OCI-LY3 (cell line): ENCODE data around the gene NGFR.

Experiments
- H2AFZ ChIP-seq: fragments of 200-600, 300-600 bp; shearing (Covaris generic); 2 replicates; pipeline ENCODE4 v1.6.0; 2014; ENCODE audit warnings: antibody characterized with exemption, low read depth, low read length
- H3K27ac ChIP-seq: fragments of 200-600, 300-600 bp; sonication (generic); 2 replicates; pipeline ENCODE4 v1.5.1; 2014; ENCODE audit warnings: mild to moderate bottlenecking, low read length, moderate library complexity, mixed read lengths
- H3K27me3 ChIP-seq: fragments of 200-600, 300-600 bp; sonication (generic); 2 replicates; pipeline ENCODE4 v1.6.1; 2014; ENCODE audit warnings: low read depth, low read length, mixed read lengths
- H3K36me3 ChIP-seq: fragments of 200-600, 300-600 bp; sonication (generic); replicated peaks from 2 replicates; pipeline ENCODE3; 2014; ENCODE audit warnings: low read depth, low read length, mixed read lengths
- H3K4me1 ChIP-seq: fragments of 300-600, 200-600 bp; sonication (generic); 2 replicates; pipeline ENCODE4 v1.6.1; 2014; ENCODE audit warnings: low read length, mixed read lengths
- H3K4me2 ChIP-seq: fragments of 200-600, 300-600 bp; sonication (generic); 2 replicates; pipeline ENCODE4 v1.6.1; 2014; ENCODE audit warnings: low read length, mixed read lengths
- H3K4me3 ChIP-seq: fragments of 300-600, 200-600 bp; sonication (generic); 2 replicates; pipeline ENCODE4 v1.5.1; 2014; ENCODE audit warnings: antibody characterized with exemption, mild to moderate bottlenecking, low read length, moderate library complexity
- H3K79me2 ChIP-seq: fragments of 300-600, 200-600 bp; shearing (Covaris generic); 2 replicates; pipeline ENCODE4 v1.6.1; 2014; ENCODE audit warnings: mild to moderate bottlenecking, low read length, mixed read lengths
- H3K9ac ChIP-seq: fragments of 300-600, 200-600 bp; shearing (Covaris generic); 2 replicates; pipeline ENCODE4 v1.6.0; 2014; ENCODE audit warnings: mild to moderate bottlenecking, low read length, moderate library complexity
- H3K9me3 ChIP-seq: fragments of 200-600, 300-600 bp; shearing (Covaris generic); 2 replicates; pipeline ENCODE4 v1.6.1; 2014; ENCODE audit warnings: low read length, mixed read lengths; ENCODE audit not compliant: insufficient read depth
- H4K20me1 ChIP-seq: fragments of 200-600, 300-600 bp; sonication (generic); 2 replicates; pipeline ENCODE4 v1.6.1; 2016; ENCODE audit warnings: low read length, mixed read lengths; ENCODE audit not compliant: insufficient read depth
- CTCF ChIP-seq: fragments of 200-600, 300-600 bp; sonication (generic); IDR thresholded peaks from 2 replicates; pipeline ENCODE4 v1.5.1; 2014; ENCODE audit warnings: antibody characterized with exemption, low read length, low read depth
- EZH2phosphoT487 ChIP-seq: fragments of 200-600 bp; shearing (Covaris generic); IDR thresholded peaks from 2 replicates; pipeline ENCODE4 v1.6.1; 2018; ENCODE audit warnings: antibody characterized with exemption, mixed run types, low read depth

NGFR gene

GRCh38 chr17:49546546-49547535 lies 51.7 kb downstream of the NGFR start:
- Histone ChIP-seq H3K9me3 (no peaks in the 10 kb centered on the region; the same call in 1 of the 2 replicates), H3K4me1 (no peaks in the 10 kb centered on the region), H3K79me2 (no peaks in the 10 kb centered on the region)

GRCh38 chr17:49547566-49547965 lies 52.5 kb downstream of the NGFR start:
- Histone ChIP-seq H3K27ac (no peak overlapping the region), H3K4me3 (no peak overlapping the region), H3K4me2 (no peak overlapping the region), H3K9me3 (no peaks in the 10 kb centered on the region; the same call in 1 of the 2 replicates), H2AFZ (no peak overlapping the region), H4K20me1 (no peaks in the 10 kb centered on the region), H3K4me1 (no peaks in the 10 kb centered on the region), H3K79me2 (no peaks in the 10 kb centered on the region), H3K27me3 (no peaks in the 10 kb centered on the region), H3K9ac (no peak overlapping the region), H3K36me3 (no peaks in the 10 kb centered on the region)
- no peak for TF ChIP-seq EZH2phosphoT487
- TF ChIP-seq CTCF = no peak

More at GRCh38 chr17:49546546-49547535, 51.7 kb downstream of the NGFR start:
- Histone ChIP-seq H3K9ac (no peak overlapping the region), H3K27me3 (no peaks in the 10 kb centered on the region), H3K4me2 (no peak overlapping the region), H4K20me1 (no peaks in the 10 kb centered on the region), H3K4me3 (no peak overlapping the region), H3K36me3 (no peaks in the 10 kb centered on the region), H3K27ac (no peak overlapping the region), H2AFZ (no peak overlapping the region)
- TF ChIP-seq CTCF = no peak
- TF ChIP-seq EZH2phosphoT487 = no peak

GRCh38 chr17:49548051-49548505 lies 53.0 kb downstream of the NGFR start:
- H3K4me1 ChIP-seq = no peaks in the 10 kb centered on the region
- TF ChIP-seq EZH2phosphoT487 (no peak), CTCF (no peak)
- H4K20me1 ChIP-seq = no peaks in the 10 kb centered on the region
- H3K27me3 ChIP-seq = no peaks in the 10 kb centered on the region
- no peak overlapping the region for H3K9ac ChIP-seq
- no peak overlapping the region for H3K27ac ChIP-seq
- no peaks in the 10 kb centered on the region for H3K36me3 ChIP-seq
- no peak overlapping the region for H2AFZ ChIP-seq
- H3K4me2 ChIP-seq = no peak overlapping the region
- no peaks in the 10 kb centered on the region; the same call in 1 of the 2 replicates for H3K9me3 ChIP-seq
- no peak overlapping the region for H3K4me3 ChIP-seq
- H3K79me2 ChIP-seq = no peaks in the 10 kb centered on the region
